ENCODE results near the gene NDUFV1. TPM values are rescaled to one million over a fixed set of nuclear protein-coding genes. Genes with fewer than 3 reads are reported as not detected.
"Not testable (repeated sequence)": the region's sequence is repeated elsewhere in the genome, so short reads cannot be mapped to it uniquely, and the experiment has no call there.

The NDUFV1 gene
- total RNA-seq, 1 donor from 2014 or later: 121 TPM

DNA sequence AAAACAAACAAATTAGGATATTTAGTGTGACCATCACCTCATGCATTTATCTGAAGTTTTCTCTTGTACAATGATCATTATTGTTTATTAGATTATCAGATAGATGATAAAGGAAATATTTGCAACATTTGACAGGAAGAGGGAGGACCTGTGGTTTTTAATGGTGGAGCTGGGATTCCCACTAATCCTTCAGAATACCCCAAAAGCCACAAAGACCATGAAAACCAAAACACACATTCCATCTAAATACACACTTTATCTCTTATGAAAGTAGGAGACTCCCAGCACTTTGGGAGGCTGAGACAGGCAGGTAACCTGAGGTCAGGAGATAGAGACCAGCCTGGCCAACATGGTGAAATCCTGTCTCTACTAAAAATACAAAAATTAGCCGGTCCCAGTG lies 7.6 kb upstream of the NDUFV1 start:
- Mint-ChIP-seq H3K27me3 (ENCODE audit: low read depth) (peaks cover 3% of the 10 kb centered on the region), H3K4me1 (ENCODE audit: low read depth) (no peaks in the 10 kb centered on the region), H3K36me3 (ENCODE audit: low read depth) (no peaks in the 10 kb centered on the region), H3K27ac (ENCODE audit: unreplicated experiment) (no peak overlapping the region), H3K4me3 (ENCODE audit: unreplicated experiment) (no peak overlapping the region), H3K9me3 (ENCODE audit: low read depth) (peaks cover 7% of the 10 kb centered on the region)
- TF ChIP-seq, protein P1, sequence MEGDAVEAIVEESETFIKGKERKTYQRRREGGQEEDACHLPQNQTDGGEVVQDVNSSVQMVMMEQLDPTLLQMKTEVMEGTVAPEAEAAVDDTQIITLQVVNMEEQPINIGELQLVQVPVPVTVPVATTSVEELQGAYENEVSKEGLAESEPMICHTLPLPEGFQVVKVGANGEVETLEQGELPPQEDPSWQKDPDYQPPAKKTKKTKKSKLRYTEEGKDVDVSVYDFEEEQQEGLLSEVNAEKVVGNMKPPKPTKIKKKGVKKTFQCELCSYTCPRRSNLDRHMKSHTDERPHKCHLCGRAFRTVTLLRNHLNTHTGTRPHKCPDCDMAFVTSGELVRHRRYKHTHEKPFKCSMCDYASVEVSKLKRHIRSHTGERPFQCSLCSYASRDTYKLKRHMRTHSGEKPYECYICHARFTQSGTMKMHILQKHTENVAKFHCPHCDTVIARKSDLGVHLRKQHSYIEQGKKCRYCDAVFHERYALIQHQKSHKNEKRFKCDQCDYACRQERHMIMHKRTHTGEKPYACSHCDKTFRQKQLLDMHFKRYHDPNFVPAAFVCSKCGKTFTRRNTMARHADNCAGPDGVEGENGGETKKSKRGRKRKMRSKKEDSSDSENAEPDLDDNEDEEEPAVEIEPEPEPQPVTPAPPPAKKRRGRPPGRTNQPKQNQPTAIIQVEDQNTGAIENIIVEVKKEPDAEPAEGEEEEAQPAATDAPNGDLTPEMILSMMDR (IDR thresholded peaks at IDR 0.05): no peak
- no peak for DNase-seq (ENCODE audit: low spot score)

DNA sequence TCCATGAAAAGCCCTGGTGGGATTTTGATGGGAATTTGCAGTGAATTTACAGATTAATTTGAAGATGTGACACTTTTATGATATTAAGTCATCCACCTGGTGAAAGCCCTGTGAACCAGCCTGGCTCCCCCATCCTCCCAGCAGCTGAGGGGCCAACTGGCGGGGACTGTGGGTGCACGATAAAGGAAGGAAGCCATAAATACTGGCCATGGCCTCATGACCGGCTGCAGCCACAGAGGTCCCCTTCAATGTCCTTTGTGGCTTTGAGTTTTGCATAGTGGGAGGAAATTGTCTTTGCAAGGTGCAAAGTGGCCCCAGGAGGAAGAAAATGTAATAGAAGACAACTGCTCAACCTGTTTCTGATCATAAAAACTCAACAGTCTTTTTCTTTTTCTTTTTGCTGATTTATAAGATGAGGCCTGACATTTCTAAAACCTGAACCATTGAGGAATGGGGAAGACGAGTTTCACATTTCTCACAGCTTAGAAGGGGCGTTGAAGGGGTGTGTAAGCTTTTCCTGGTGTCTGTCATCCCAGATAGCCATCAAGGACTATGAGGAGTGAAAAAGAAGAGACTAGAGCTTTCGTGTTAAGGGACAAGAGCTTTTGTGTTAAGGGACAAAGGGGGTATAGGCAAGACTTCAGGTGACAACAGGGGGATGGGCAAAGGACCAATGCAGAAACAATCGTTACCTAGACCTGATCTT lies 6.3 kb upstream of the NDUFV1 start:
- H3K27me3 Mint-ChIP-seq (ENCODE audit: low read depth): peaks cover 8% of the 10 kb centered on the region
- no peaks in the 10 kb centered on the region for H3K36me3 Mint-ChIP-seq (ENCODE audit: low read depth)
- no peak for DNase-seq (ENCODE audit: low spot score)
- TF ChIP-seq, protein P1 (IDR thresholded peaks at IDR 0.05): no peak
- H3K9me3 Mint-ChIP-seq (ENCODE audit: low read depth): peaks cover 7% of the 10 kb centered on the region
- no peak overlapping the region for H3K27ac Mint-ChIP-seq (ENCODE audit: unreplicated experiment)
- H3K4me1 Mint-ChIP-seq (ENCODE audit: low read depth): no peaks in the 10 kb centered on the region
- no peak overlapping the region for H3K4me3 Mint-ChIP-seq (ENCODE audit: unreplicated experiment)

GRCh38 chr11:67601098-67601497 lies 5.6 kb upstream of the NDUFV1 start:
- Mint-ChIP-seq H3K4me3 (ENCODE audit: unreplicated experiment) (no peak overlapping the region), H3K36me3 (ENCODE audit: low read depth) (no peaks in the 10 kb centered on the region), H3K4me1 (ENCODE audit: low read depth) (no peaks in the 10 kb centered on the region), H3K27me3 (ENCODE audit: low read depth) (peaks cover 8% of the 10 kb centered on the region), H3K27ac (ENCODE audit: unreplicated experiment) (no peak overlapping the region), H3K9me3 (ENCODE audit: low read depth) (peaks cover 7% of the 10 kb centered on the region)
- DNase-seq (ENCODE audit: low spot score): no peak
- TF ChIP-seq, protein P1 (IDR thresholded peaks at IDR 0.05): no peak

GRCh38 chr11:67604119-67604518 lies 2.6 kb upstream of the NDUFV1 start:
- not testable (repeated sequence) for DNase-seq (ENCODE audit: low spot score); H3K27ac Mint-ChIP-seq (ENCODE audit: unreplicated experiment); H3K9me3 Mint-ChIP-seq (ENCODE audit: low read depth); H3K4me3 Mint-ChIP-seq (ENCODE audit: unreplicated experiment); H3K4me1 Mint-ChIP-seq (ENCODE audit: low read depth); H3K36me3 Mint-ChIP-seq (ENCODE audit: low read depth); H3K27me3 Mint-ChIP-seq (ENCODE audit: low read depth)

DNA sequence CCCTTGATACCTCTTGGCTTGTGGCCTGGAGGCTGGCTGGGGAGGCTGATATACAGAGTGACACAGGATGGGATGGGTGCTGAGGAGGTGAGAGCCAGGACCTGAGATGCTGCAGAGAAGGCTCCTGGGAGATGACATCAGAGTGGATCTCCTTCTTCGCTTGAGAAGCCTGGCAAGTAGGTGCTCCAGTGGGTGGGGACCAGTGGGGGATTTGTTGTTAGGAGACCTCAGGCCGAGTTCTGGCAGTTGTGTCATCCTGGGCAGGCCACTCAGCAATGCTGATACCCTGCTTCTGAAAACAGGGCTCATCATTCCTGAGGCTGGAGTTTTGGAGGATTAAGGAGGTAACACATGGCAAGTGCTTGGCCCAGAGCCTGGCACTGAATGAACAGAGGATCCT lies 1.9 kb upstream of the NDUFV1 start:
- DNase-seq (ENCODE audit: low spot score): no peak
- H3K4me1 Mint-ChIP-seq (ENCODE audit: low read depth): peaks cover 8% of the 10 kb centered on the region
- H3K4me3 Mint-ChIP-seq (ENCODE audit: unreplicated experiment): no peak overlapping the region
- H3K36me3 Mint-ChIP-seq (ENCODE audit: low read depth): no peaks in the 10 kb centered on the region
- H3K27ac Mint-ChIP-seq (ENCODE audit: unreplicated experiment): no peak overlapping the region
- peaks cover 6% of the 10 kb centered on the region for H3K27me3 Mint-ChIP-seq (ENCODE audit: low read depth)
- peaks cover 4% of the 10 kb centered on the region for H3K9me3 Mint-ChIP-seq (ENCODE audit: low read depth)
- TF ChIP-seq, protein P1 (IDR thresholded peaks at IDR 0.05): no peak
